Eye (tissue), 1 donor: ENCODE results near the gene ELF5.
A peak's percentile ranks its signal among the peaks of the same experiment; 100 is the strongest.

Experiments
- DNase-seq: peaks from one replicate; pipeline ENCODE4 v3.0.0-alpha.2; 2015

Gene ELF5

GRCh38 chr11:34513682-34514449, at the start of gene ELF5:
Gene ELF5 (minus strand): TSS chr11:34513794. CDS start chr11:34505749, 8,045 bp downstream.
- DNase-seq = peak; percentile 16

DNA sequence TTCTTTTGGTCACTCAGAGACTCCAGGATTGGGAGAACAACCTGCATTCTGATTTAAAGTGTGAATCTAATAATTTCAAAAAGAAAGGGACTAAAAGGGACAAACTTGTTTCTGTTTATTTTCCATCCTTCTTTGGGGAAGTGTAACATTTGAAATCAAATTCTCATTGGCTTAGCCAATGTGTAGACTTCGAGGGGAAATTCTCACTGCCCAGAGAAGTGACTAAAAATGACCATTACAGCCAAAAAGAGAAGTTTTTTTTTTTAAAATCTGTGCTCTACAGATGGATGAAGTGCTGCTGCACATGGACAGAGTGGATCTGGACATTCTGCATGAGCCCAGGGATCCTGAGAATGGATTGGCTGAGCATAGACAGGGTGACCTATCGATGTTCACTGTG, 49.4 kb upstream of the ELF5 start:
- DNase-seq = no peak

GRCh38 chr11:34560511-34560910, 46.9 kb upstream of the ELF5 start:
- no peak for DNase-seq

DNA sequence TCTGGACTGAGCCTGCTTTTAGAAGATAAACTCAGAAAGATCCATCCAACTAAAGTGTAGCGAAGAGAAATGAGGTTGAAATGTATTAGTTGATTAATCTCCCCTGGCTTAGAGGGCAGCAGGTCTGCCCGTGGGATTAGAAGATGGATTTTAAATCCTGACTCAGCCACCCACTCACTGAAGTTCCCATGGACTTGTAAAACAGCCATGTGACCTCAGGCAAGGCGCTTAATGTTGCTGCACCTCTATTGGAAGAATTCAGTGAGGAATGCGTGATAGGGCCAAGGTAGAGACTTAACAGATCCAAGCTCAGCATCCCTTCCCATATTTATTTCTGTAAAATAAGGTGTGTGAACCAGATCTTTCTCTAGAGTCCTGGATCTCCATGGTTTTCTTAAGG, 45.1 kb upstream of the ELF5 start:
- DNase-seq = no peak

- DNase-seq = no peak
Observed at GRCh38 chr11:34558211-34558610, 44.6 kb upstream of the ELF5 start.

- DNase-seq = no peak
Observed at GRCh38 chr11:34552270-34552669, 38.7 kb upstream of the ELF5 start.

DNA sequence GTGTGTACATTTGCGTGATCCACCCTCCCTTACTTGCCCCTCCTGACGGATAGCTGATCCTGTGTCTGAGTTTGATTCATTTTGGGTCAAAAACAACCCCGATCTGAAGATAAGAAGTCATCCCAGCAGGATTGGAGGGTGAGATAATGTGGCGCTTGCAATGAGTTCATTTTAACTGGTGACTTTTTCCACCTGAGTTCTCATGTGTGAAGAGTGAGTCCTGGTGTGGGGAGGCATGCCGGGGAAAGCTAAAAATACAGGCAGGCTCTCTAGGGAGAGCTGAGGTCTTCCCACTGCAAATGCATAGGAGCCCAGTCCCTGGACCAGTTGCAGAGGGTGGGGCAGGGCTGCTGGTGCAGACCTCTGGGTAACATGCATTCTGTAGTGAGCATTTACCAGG, 35.7 kb upstream of the ELF5 start:
- peak; percentile 28 for DNase-seq

DNA sequence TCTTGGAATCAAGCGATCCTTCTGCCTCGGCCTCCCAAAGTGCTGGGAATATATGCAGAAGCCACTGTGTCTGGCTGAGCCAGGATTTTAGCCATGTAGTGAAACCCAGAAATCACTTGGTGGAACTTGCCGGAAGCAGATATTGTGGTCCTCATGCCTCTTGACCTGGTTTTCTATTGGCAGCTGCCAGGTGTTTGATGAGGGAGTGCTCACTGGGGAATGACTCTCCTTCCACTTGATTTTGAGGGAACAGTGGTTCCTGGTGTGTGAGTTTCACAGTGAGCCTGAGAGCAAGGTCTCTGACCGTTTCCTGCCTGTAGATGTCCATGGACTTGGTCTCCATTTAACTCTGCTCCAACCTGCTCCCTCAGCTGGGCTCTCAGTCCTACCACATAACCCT, 34.7 kb upstream of the ELF5 start:
- DNase-seq = no peak

DNA sequence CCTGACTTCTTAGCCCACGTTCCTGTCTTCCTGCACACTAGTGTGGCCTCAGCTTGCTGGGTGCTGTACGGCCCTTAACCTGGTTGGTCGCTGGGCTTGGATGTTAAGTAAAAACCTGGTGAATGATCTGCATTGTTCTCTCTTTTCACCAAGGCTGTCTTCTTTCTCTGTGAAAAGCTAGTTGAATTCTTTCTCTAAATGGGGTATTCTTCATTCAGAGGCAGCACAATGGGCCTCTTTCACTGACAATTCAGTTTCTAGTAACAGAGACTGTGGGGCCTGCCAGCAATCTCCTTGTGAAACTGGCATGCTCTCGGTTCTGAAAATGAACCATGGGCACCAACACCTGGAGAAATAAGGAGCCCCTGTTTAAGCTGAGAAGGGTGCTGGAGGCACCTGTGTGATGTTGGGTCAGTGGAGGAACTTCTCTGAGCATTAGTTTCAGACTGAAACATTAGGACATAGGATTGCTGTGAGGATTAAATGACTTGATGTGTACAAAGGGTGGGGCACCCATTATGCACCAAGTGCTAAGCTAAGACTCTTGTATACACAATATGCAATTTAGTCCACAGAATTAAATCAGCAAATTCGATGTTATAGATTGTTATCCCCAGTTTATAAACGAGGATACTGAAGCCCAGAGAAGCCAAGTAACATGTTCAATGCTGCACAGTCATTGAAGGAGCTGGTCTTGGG, 33.1 kb upstream of the ELF5 start:
- DNase-seq = no peak

GRCh38 chr11:34542089-34542488, 28.5 kb upstream of the ELF5 start:
- DNase-seq = no peak

GRCh38 chr11:34540870-34541269, 27.3 kb upstream of the ELF5 start:
- DNase-seq = no peak

DNA sequence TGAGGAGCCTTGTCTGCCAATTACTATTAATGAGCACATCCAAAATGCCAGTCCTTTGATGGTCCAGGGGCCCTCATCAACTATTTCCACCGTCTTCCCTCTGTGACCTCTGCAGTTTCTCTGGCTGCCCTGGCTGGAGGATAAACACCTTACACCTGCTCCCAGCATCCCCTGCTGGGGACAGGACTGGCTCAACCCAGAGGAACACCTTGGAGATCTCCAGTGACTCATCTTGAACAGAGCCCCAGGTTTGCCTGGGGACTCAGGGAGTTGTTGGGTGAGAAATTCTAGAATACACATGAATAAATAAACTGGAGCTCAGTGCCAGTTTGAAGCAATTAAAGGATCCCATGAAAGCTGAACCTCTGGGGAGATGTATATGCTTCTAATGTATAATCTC, 24.0 kb upstream of the ELF5 start:
- no peak for DNase-seq

DNA sequence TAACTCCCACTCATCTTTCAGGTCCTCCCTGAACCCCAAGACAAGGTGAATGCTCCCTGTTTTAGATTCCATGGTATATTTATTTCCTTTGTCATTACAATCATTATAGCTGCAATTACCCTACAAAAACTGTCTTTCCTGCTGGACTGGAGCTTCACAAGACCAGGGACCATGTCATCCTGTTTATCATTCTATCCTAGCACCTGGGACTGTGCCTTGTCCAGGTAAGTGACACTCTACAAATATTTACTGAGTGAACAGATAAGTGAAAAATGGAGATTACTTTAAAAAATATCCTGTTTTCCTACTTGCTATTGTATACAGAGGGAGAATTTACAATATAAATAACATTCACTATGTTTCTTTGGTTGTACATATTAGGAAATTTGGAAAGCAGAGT, 22.5 kb upstream of the ELF5 start:
- no peak for DNase-seq

GRCh38 chr11:34534826-34535225, 21.2 kb upstream of the ELF5 start:
- DNase-seq = no peak

DNA sequence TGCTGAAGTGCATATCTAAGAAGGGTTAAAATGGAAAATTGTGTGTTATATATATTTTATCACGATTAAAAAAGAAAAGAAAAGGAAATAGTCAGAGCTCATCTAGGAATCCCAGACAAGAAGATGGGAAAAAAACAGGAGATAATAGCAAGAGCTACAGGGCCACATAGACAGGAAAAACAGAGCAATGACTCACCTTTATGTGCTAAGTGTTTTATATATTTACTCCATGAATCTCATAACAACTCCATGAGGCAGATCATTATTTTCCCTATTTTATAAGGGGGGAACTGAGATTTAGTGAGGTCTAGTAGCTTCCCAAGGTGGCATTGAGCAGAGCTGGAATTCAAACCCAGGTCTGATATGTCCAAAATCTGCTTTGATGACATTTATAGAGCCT, 18.1 kb upstream of the ELF5 start:
- no peak for DNase-seq

GRCh38 chr11:34530545-34531234, 17.1 kb upstream of the ELF5 start:
- DNase-seq = no peak

- DNase-seq = no peak
Observed at GRCh38 chr11:34529643-34530042, 16.0 kb upstream of the ELF5 start.

- no peak for DNase-seq
Observed at GRCh38 chr11:34528072-34528471, 14.5 kb upstream of the ELF5 start.

- DNase-seq = no peak
Observed at GRCh38 chr11:34525888-34526657, 12.5 kb upstream of the ELF5 start.

DNA sequence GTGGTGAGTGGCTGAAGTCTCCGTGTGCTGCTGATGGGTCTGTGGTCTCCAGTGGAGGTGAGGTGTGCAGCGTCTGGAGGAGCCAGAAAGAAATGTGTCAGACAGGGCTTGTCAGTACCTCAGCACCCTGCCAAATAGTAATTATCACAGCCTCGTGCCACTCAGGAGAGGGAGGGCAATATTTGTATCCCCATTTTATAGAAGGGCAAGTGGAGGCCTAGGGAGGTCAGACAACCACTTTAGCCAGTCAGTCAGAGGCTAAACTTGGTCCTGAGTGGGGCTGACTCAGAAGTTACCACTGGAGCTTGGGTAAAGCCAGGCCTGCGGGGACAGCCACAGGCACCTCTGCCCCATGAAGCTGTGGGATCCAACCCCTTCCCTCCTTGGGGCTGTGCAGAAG, 11.5 kb upstream of the ELF5 start:
- DNase-seq = no peak

DNA sequence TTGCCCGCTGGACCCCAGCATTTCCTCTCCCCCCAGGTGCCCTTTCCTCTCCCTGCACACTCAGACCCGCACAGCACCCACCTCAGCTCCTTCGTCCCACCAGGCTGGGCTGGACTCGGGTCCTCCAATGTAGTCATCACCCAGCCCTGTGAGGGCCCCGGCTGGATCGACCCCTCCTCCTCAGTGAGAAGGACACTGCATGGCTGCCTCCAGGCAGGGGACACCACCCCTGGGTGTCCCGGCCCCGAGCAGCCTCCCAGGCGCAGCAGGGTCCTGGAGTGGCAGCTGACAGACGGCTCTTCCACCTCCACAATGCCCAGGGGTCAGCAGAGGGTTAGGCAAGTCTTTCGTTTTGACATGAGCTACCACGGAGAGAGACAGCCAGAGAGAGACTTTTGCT, 11.1 kb upstream of the ELF5 start:
- DNase-seq = no peak

DNA sequence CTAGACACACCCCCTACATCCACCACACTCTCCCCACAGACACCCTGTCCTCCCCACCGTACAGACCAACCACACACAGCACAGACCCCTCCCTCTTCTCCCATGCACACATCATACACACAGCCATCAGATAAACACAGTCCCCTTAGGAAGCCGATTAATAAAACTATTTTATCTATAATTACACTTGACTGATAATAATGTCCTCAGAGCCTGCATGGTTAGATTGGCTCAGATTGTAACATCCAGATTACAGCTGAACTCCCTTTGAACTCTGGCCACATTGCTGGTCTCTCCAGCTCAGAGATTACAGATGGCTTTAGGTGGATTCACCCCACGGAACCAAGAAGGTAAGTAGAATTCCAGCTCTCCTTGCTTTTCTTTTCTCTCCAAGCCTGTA, 9.5 kb upstream of the ELF5 start:
- peak; percentile 15 for DNase-seq

DNA sequence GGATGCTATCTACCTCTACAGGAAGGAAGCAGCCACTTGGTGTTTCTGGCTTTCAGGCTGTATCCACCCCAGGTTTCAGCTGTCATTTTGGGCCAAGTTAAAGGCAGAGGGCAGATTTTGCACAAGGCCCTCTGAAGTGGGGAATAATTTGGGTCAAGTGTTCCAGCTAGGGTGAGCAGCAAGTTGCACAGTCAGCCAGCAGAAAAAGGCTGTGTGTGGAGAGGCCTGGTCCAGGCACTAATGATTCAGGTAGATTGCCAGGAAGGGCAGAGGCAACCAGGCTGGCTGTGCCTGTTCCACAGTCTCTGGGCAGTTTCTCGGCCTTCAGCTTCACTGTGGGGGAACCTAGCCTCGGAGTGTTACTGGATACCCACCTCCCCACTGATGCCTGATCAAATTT, 8.6 kb upstream of the ELF5 start:
- DNase-seq = no peak
